CD4-positive, alpha-beta T cell treated with Interleukin-10 for 1 hour (primary cell): ENCODE measurements around the gene NUCB1.
"Not testable (repeated sequence)": the region's sequence is repeated elsewhere in the genome, so short reads cannot be mapped to it uniquely, and the experiment has no call there.

Experiments
- DNase-seq: peaks from one replicate; pipeline ENCODE4 v3.0.0-alpha.2; 2020

Gene NUCB1

GRCh38 chr19:48874303-48875135 lies 25.6 kb upstream of the NUCB1 start:
- DNase-seq = peak; percentile 39

GRCh38 chr19:48876043-48876981 lies 23.8 kb upstream of the NUCB1 start:
- peak; percentile 55 for DNase-seq

- DNase-seq = peak; percentile 41
Observed at GRCh38 chr19:48877855-48878195, 22.3 kb upstream of the NUCB1 start.

DNA sequence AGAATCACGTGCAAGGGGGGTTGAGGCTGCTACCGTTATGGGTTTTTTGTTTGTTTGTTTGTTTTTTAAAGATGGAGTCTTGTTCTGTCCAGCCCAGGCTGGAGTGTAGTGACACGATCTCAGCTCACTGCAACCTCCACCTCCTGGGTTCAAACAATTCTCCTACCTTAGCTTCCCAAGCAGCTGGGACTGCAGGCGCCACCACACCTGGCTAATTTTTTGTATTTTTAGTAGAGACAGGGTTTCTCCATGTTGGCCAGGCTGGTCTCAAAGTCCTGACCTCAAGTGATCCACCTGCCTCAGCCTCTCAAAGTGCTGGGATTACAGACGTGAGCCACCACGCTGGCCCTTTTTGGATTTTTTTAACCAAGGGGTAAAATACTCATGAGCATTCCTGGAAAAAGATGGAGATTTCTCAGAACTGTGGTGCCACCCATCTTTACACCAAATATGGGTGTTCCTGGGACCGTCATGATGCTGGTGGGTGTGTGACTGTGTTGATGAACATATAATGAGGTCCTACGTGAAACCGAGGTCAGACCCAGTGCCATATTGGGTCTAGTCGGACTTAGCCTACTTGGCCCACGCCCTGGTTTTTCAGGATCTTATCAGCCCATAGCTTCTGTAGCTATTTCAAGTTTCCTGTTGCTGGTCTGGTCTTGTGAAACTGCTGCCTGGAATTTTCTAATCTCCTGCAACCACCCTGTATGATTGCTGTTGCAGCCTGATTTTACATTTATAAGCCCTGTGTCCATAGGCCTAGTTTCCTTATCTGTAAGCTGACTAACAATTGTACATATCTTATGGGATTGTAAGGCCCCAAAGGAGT lies 21.7 kb upstream of the NUCB1 start:
- DNase-seq = peak; percentile 59

- peak; percentile 24 for DNase-seq
Observed at GRCh38 chr19:48879025-48879637, 21.0 kb upstream of the NUCB1 start.

DNA sequence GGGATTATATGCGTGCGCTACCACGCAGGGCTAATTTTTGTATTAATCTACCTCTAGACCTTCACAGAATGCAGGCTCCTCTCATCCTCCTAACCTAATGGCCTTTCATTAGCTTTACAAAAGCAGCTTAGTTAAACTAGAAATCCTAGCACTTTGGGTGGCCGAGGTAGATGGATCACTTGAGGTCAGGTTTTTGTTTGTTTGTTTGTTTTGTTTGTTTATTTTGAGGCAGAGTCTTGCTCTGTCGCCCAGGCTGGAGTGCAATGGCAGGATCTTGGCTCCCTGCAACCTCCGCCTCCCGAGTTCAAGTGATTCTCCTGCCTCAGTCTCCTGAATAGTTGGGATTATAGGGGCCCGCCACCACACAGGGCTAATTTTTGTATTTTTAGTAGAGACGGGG lies 20.4 kb upstream of the NUCB1 start:
- DNase-seq = peak; percentile 33

DNA sequence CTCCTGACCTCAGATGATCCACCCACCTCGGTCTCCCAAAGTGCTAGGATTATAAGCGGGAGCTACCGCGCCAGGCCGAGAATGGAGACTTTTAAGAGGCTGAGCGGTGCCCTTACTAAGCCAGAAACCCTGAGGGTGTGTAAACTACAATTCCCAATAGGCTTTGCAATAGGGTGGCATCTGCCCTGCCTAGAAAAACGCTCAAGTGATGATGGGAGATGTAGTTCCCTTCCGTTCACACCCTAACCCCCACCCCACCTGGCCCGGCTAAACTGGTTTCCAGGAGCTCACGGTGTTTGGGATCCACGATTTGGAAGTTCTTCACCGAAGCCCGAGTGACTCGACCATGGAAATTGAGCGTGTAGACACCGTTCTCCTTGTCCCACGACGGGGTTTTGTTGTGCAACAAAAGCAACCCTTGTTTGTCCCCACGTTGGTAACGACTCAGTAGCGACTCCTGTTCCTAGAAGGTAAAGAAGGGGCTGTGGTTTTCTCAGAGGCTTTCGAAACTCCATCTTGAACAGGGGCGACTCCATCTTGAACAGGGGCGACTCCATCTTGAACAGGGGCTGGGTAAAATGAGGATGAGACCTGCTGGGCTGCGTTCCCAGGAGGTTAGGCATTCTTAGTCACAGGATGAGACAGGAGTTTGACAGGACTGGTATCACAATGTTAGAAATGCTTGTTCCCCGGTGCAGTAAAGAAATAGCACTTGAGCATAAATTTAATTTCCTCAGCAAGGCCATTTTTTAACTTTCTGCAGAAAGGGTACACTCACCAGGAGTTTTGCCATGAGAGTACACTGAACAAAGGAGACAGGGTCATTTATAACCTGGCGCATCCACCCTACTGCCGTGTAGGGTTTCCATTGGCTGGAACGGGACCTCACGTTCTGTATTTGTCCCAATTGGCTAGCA lies 18.1 kb upstream of the NUCB1 start:
- peak; percentile 62 for DNase-seq

- peak; percentile 44 for DNase-seq
Observed at GRCh38 chr19:48883726-48884125, 16.4 kb upstream of the NUCB1 start.

GRCh38 chr19:48887861-48888612 lies 12.1 kb upstream of the NUCB1 start:
- no peak for DNase-seq

- DNase-seq = not testable (repeated sequence)
Observed at GRCh38 chr19:48889496-48889895, 10.6 kb upstream of the NUCB1 start.

DNA sequence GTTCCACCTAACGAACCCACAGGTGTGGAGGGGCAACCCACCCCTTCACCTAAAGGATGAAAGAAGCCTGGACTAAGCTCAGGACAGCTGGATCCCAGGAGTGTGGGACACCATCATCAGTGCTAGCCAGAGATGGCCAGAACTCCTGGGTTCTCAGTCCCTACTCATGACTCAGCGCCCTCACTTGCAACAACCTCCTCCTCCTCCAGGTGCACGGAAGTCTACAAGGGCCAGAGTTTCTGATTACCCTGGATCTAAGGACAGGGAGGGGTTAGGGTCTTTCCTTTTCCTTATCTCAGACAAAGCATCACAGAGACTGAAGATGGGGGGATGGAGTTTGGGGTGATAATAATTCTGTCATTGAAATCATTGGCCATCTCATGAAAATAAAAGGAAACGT lies 9.6 kb upstream of the NUCB1 start:
- no peak for DNase-seq

- no peak for DNase-seq
Observed at GRCh38 chr19:48895226-48895625, 4.9 kb upstream of the NUCB1 start.

DNA sequence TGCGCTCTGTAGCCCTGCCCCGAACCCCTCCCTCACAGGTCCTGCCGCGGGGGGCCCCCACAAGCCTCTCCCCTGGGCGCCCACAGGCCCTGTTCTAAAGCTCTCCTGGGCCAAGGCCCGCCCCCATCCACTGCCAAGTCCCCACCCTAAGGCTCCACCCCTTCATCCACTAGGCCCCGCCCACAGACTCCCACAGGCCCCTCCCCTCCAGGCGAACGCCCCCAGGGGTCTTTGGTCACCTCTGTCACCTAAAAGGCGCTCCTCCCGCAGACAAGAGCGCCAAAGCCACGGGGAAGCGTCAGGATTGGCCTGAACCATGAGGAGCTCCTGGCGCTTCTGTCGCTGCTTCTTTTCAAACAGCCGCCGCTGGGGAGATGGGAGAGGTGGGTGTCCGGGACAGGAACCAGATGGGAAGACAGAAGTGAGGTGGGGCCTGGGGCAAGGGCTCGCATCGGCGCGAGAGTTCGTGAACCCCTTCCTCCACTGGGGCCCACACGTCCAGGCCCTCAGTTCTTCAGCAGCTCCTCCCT lies 3.9 kb upstream of the NUCB1 start:
- DNase-seq = peak; percentile 59

DNA sequence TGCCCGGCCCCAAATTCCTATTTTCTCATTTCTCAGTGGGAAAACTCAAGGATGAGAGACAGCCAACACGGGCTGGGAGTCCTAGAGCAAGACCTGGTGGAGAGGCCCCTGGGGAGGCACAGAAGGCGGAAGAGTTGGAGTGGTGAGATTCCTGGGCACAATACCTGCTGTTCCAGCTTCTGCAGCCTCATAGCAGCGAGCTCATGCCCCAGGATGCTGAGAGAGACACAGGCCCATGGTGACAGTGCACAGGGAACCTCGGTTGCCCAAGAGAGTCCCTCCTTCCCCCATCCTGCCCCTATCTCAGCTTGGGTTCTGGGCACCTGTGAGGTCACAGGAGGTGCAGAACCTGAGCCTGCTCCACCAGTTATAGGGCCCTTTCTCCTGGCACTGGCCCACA lies 2.9 kb upstream of the NUCB1 start:
- DNase-seq = no peak

DNA sequence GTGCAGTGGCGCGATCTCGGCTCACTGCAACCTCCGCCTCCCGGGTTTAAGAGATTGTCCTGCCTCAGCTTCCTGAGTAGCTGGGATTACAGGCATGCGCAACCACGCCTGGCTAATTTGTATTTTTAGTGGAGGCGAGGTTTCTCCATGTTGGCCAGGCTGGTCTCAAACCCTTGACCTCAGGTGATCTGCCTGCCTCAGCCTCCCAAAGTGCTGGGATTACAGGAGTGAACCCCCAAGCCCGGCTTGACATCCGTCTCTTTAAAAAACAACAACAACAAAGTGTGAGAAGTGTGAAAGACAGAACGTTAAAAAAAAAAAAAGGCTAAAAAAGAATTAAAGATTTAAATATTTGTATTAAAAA lies 744 bp upstream of the NUCB1 start:
- DNase-seq = not testable (repeated sequence)

- peak; percentile 55 for DNase-seq
Observed at GRCh38 chr19:48900477-48901406, 630 bp downstream of the NUCB1 start.

DNA sequence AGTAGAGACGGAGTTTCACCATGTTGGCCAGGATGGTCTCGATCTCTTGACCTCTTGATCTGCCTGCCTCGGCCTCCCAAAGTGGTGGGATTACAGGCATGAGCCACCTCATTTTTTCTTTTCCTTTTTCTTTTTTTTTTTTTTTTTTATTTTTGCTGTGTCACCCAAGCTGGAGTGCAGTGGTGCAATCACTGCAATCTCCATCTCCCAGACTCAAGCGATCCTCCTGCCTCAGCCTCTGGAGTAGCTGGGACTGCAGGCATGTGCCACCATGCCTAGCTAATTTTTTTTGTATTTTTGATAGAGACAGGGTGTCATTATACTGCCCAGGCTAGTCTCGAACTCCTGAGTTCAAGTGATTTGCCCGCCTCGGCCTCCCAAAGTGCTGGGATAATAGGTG lies 2.2 kb downstream of the NUCB1 start:
- DNase-seq = not testable (repeated sequence)

DNA sequence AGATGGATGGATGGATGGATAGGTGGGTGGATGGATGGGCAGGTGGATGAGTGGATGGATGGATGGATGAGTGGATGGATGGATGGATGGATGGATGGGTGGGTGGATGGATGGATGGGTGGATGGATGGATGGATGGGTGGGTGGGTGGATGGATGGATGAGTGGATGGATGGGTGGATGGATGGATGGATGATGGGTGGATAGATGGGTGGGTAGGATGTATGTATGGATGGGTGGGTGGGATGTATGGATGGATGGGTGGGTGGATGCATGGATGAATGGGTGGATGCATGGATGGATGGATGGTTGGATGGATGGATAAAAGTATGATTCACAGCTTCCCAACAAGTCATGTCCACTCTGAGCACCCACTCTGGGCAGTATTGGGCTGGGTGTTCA lies 3.7 kb downstream of the NUCB1 start:
- DNase-seq = not testable (repeated sequence)

GRCh38 chr19:48905664-48906063 lies 5.6 kb downstream of the NUCB1 start:
- DNase-seq = no peak
